HEK293 (cell line): Measurements from ENCODE around the gene CMKLR1.

Experiments
- CTCF ChIP-seq: fragments of 450-650 bp; formaldehyde crosslinking; IDR thresholded peaks from 2 replicates; pipeline ENCODE4 v1.5.1; 2016; ENCODE audit warnings: missing biosample characterization, missing genetic modification characterization
- HIC1 ChIP-seq: fragments of 450-650 bp; formaldehyde crosslinking; IDR thresholded peaks from 2 replicates; pipeline ENCODE4 v1.5.1; 2016; ENCODE audit warnings: missing biosample characterization, missing genetic modification characterization
- RBAK ChIP-seq: fragments of 450-650 bp; formaldehyde crosslinking; IDR thresholded peaks from 2 replicates; pipeline ENCODE4 v1.5.1; 2016; ENCODE audit warnings: missing biosample characterization, missing genetic modification characterization
- REST ChIP-seq: fragments of 450-650 bp; formaldehyde crosslinking; IDR thresholded peaks from 2 replicates; pipeline ENCODE4 v1.5.1; 2016; ENCODE audit warnings: missing biosample characterization, missing genetic modification characterization
- SETDB1 ChIP-seq: IDR thresholded peaks from one replicate; pipeline ENCODE4 v1.6.1; 2017; ENCODE audit warnings: mild to moderate bottlenecking, low read length, moderate library complexity, mixed read lengths; ENCODE audit not compliant: insufficient read length
- SP2 ChIP-seq: fragments of 450-650 bp; formaldehyde crosslinking; IDR thresholded peaks from 2 replicates; pipeline ENCODE4 v1.5.1; 2016; ENCODE audit warnings: missing biosample characterization, missing genetic modification characterization
- YY1 ChIP-seq: fragments of 450-650 bp; formaldehyde crosslinking; IDR thresholded peaks from 2 replicates; pipeline ENCODE4 v1.5.1; 2018; ENCODE audit warnings: missing biosample characterization, missing genetic modification characterization
- ZBTB8A ChIP-seq: fragments of 450-650 bp; formaldehyde crosslinking; IDR thresholded peaks from 2 replicates; pipeline ENCODE4 v1.5.1; 2016; ENCODE audit warnings: missing biosample characterization, missing genetic modification characterization
- ZNF133 ChIP-seq: fragments of 450-650 bp; formaldehyde crosslinking; IDR thresholded peaks from 2 replicates; pipeline ENCODE4 v1.5.1; 2016; ENCODE audit warnings: missing biosample characterization, missing genetic modification characterization
- ZNF302 ChIP-seq: fragments of 450-650 bp; formaldehyde crosslinking; IDR thresholded peaks from 2 replicates; pipeline ENCODE4 v1.5.1; 2016; ENCODE audit warnings: missing biosample characterization, missing genetic modification characterization, low read depth
- ZNF510 ChIP-seq: fragments of 450-650 bp; formaldehyde crosslinking; IDR thresholded peaks from 2 replicates; pipeline ENCODE4 v1.5.1; 2018; ENCODE audit warnings: mild to moderate bottlenecking, missing genetic modification characterization, missing biosample characterization; ENCODE audit not compliant: insufficient replicate concordance
- ZNF600 ChIP-seq: fragments of 450-650 bp; formaldehyde crosslinking; IDR thresholded peaks from 2 replicates; pipeline ENCODE4 v1.5.1; 2016; ENCODE audit warnings: missing biosample characterization, missing genetic modification characterization

- TF ChIP-seq ZBTB8A (tag by site-specific recombination), result no peak
- TF ChIP-seq SP2 (tag by site-specific recombination), result no peak
- TF ChIP-seq ZNF302, result no peak
- TF ChIP-seq CTCF, result no peak
- TF ChIP-seq RBAK (tag by site-specific recombination), result no peak
- no peak for TF ChIP-seq ZNF510 (tag by site-specific recombination)
- TF ChIP-seq YY1, result no peak
- TF ChIP-seq ZNF133, result no peak
- no peak for TF ChIP-seq REST (tag by site-specific recombination)
- no peak for TF ChIP-seq HIC1 (tag by site-specific recombination)
- no peak for TF ChIP-seq ZNF600 (tag by site-specific recombination)
- no peak for TF ChIP-seq SETDB1
Observed at GRCh38 chr12:108380382-108380781, 41.3 kb upstream of the CMKLR1 start.
